Osteocyte (in vitro differentiated cells): ENCODE results near the gene SLC25A19. TPM values are rescaled to one million over a fixed set of nuclear protein-coding genes. Genes with fewer than 3 reads are reported as not detected.
"Not testable (repeated sequence)": the region's sequence is repeated elsewhere in the genome, so short reads cannot be mapped to it uniquely, and the experiment has no call there.

Source experiments
- DNase-seq: peaks from one replicate; pipeline ENCODE4 v3.0.0; 2021; ENCODE audit warnings: mixed read lengths; ENCODE audit not compliant: unreplicated experiment; ENCODE audit errors: extremely low spot score
- H3K27ac Mint-ChIP-seq: one replicate; pipeline ENCODE4 v1.8.0; 2021; ENCODE audit warnings: mild to moderate bottlenecking, mixed read lengths; ENCODE audit not compliant: unreplicated experiment
- H3K27me3 Mint-ChIP-seq: one replicate; pipeline ENCODE4 v1.8.0; 2021; ENCODE audit warnings: mixed read lengths; ENCODE audit not compliant: unreplicated experiment
- H3K36me3 Mint-ChIP-seq: one replicate; pipeline ENCODE4 v1.8.0; 2021; ENCODE audit warnings: mixed read lengths; ENCODE audit not compliant: unreplicated experiment
- H3K4me1 Mint-ChIP-seq: one replicate; pipeline ENCODE4 v1.8.0; 2021; ENCODE audit warnings: mixed read lengths; ENCODE audit not compliant: unreplicated experiment
- H3K4me3 Mint-ChIP-seq: one replicate; pipeline ENCODE4 v1.8.0; 2021; ENCODE audit warnings: mild to moderate bottlenecking, moderate library complexity, mixed read lengths; ENCODE audit not compliant: unreplicated experiment
- H3K9me3 Mint-ChIP-seq: one replicate; pipeline ENCODE4 v1.8.0; 2021; ENCODE audit warnings: mixed read lengths; ENCODE audit not compliant: unreplicated experiment
- CTCF ChIP-seq: fragments of 200-600 bp; sonication (generic); IDR thresholded peaks from 2 replicates; pipeline ENCODE4 v1.5.0; 2021; ENCODE audit warnings: antibody characterized with exemption, mild to moderate bottlenecking, moderate library complexity
- total RNA-seq: library from RNA; stranded (reverse); gene quantifications from 2 replicates; pipeline ENCODE4 v1.2.1, GENCODE V29; 2021

SLC25A19 gene
- total RNA-seq, 1 donor from 2014 or later: 8.6 TPM

GRCh38 chr17:75289832-75290337, 652 bp upstream of the SLC25A19 start:
- Mint-ChIP-seq H3K27ac (peak overlapping the region; percentile 99), H3K4me1 (peaks cover 7% of the 10 kb centered on the region), H3K36me3 (peaks cover 3% of the 10 kb centered on the region), H3K9me3 (no peaks in the 10 kb centered on the region), H3K4me3 (peak overlapping the region; percentile 96), H3K27me3 (no peaks in the 10 kb centered on the region)
- DNase-seq: no peak
- TF ChIP-seq CTCF: no peak

GRCh38 chr17:75288770-75289114, 491 bp downstream of the SLC25A19 start:
- no peaks in the 10 kb centered on the region for H3K9me3 Mint-ChIP-seq
- H3K4me1 Mint-ChIP-seq: peaks cover 7% of the 10 kb centered on the region
- peaks cover 3% of the 10 kb centered on the region for H3K36me3 Mint-ChIP-seq
- no peak for DNase-seq
- no peak for TF ChIP-seq CTCF
- H3K4me3 Mint-ChIP-seq: peak overlapping the region; percentile 96
- H3K27me3 Mint-ChIP-seq: no peaks in the 10 kb centered on the region
- H3K27ac Mint-ChIP-seq: peak overlapping the region; percentile 99

- no peaks in the 10 kb centered on the region for H3K27me3 Mint-ChIP-seq
- H3K4me3 Mint-ChIP-seq: peak overlapping the region; percentile 96
- no peak overlapping the region for H3K27ac Mint-ChIP-seq
- H3K4me1 Mint-ChIP-seq: peaks cover 7% of the 10 kb centered on the region
- no peaks in the 10 kb centered on the region for H3K9me3 Mint-ChIP-seq
- DNase-seq: no peak
- peaks cover 3% of the 10 kb centered on the region for H3K36me3 Mint-ChIP-seq
- TF ChIP-seq CTCF: no peak
These were observed 874 bp downstream of the SLC25A19 start for GRCh38 chr17:75288359-75288758.

GRCh38 chr17:75287221-75287620, 2.0 kb downstream of the SLC25A19 start:
- H3K4me1 Mint-ChIP-seq: peaks cover 7% of the 10 kb centered on the region
- H3K9me3 Mint-ChIP-seq: no peaks in the 10 kb centered on the region
- no peak overlapping the region for H3K4me3 Mint-ChIP-seq
- TF ChIP-seq CTCF: no peak
- H3K36me3 Mint-ChIP-seq: peaks cover 5% of the 10 kb centered on the region
- no peak overlapping the region for H3K27ac Mint-ChIP-seq
- H3K27me3 Mint-ChIP-seq: no peaks in the 10 kb centered on the region
- no peak for DNase-seq

- no peaks in the 10 kb centered on the region for H3K27me3 Mint-ChIP-seq
- H3K4me3 Mint-ChIP-seq: no peak overlapping the region
- H3K9me3 Mint-ChIP-seq: no peaks in the 10 kb centered on the region
- no peak for DNase-seq
- peaks cover 10% of the 10 kb centered on the region for H3K36me3 Mint-ChIP-seq
- no peak for TF ChIP-seq CTCF
- H3K27ac Mint-ChIP-seq: no peak overlapping the region
- peaks cover 7% of the 10 kb centered on the region for H3K4me1 Mint-ChIP-seq
These were observed 4.1 kb downstream of the SLC25A19 start for GRCh38 chr17:75285123-75285522.

- H3K4me3 Mint-ChIP-seq, H3K27ac Mint-ChIP-seq, DNase-seq, H3K27me3 Mint-ChIP-seq, H3K9me3 Mint-ChIP-seq, H3K36me3 Mint-ChIP-seq: not testable (repeated sequence)
- H3K4me1 Mint-ChIP-seq: peaks cover 13% of the 10 kb centered on the region
These were observed 9.0 kb downstream of the SLC25A19 start for GRCh38 chr17:75280189-75280588.
